Hematopoietic multipotent progenitor cell treated with erythropoietin and hydrocortisone succinate and interleukin-3 and kit ligand, for 15 days (in vitro differentiated cells): ENCODE measurements around the gene ST7.
A peak's percentile ranks its signal among the peaks of the same experiment; 100 is the strongest.
"Not testable (repeated sequence)": the region's sequence is repeated elsewhere in the genome, so short reads cannot be mapped to it uniquely, and the experiment has no call there.

Experiments used
- DNase-seq: peaks from one replicate; pipeline ENCODE4 v3.0.0-alpha.2; 2015; ENCODE audit warnings: low spot score

Gene ST7, protein sequence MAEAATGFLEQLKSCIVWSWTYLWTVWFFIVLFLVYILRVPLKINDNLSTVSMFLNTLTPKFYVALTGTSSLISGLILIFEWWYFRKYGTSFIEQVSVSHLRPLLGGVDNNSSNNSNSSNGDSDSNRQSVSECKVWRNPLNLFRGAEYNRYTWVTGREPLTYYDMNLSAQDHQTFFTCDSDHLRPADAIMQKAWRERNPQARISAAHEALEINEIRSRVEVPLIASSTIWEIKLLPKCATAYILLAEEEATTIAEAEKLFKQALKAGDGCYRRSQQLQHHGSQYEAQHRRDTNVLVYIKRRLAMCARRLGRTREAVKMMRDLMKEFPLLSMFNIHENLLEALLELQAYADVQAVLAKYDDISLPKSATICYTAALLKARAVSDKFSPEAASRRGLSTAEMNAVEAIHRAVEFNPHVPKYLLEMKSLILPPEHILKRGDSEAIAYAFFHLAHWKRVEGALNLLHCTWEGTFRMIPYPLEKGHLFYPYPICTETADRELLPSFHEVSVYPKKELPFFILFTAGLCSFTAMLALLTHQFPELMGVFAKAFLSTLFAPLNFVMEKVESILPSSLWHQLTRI

DNA sequence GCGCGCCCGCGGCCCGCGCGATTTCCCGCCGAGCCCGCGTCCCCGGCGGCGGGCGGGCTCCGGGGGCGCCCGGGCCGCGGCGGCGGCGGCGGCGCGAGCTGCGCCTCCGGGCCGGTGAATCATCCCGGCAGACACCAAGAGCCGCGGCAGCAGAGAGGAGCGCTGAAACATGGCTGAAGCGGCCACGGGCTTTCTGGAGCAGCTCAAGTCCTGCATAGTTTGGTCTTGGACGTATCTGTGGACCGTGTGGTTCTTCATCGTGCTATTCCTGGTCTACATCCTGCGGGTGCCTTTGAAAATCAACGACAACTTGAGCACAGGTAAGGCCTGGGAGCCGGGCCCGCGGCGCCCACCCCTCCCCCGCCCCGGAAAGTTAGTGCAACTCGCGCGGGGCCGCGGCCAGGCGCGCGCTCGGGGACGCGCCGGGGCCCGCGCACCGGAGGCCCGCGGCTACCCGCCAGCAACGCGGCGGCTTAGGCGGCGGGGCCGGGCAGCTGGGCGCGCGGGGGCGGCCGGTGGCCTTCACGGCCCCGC is at the start of gene ST7:
Gene ST7, plus strand, starts transcription at position 130 of the 534 bp plus-strand sequence. Its CDS starts 40 bp downstream, at position 170.
- DNase-seq: peak; percentile 68

DNA sequence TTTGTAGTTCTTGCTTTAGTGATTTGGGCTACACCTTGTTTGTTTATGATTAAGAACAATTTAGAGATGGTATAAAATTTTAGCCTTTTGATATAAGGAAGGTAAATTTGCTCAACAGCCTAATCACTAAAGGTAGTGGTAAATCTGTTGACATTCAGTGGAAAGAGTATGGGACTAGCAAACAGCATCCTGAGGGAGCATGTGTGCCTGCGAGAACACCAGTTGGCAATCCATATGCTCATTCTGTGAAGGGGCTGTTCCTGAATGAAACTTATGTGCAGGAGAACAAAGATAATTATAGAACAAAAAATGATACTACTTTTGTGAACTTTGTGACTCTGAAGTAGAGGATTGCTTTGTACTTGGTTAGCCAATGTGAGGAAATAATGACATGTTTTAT is 46.9 kb upstream of the ST7 start:
- DNase-seq: no peak

DNA sequence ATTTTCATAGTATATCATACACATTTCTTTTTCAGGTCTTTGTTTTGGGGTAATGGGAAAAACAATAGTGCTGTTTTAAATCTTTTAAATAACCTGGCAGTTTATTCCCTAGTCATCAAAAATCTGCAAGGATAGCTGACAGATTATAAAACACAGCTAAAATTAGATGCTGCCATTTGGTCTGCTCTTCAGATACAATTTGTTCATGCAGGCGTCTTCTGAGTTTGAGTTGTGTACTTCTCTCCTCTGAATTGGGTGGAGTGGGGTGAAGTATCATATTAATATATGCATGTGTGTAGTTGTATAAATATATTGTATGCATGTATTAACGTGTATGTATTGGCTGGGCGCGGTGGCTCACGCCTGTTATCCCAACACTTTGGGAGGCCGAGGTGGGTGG is 42.9 kb upstream of the ST7 start:
- DNase-seq: no peak

DNA sequence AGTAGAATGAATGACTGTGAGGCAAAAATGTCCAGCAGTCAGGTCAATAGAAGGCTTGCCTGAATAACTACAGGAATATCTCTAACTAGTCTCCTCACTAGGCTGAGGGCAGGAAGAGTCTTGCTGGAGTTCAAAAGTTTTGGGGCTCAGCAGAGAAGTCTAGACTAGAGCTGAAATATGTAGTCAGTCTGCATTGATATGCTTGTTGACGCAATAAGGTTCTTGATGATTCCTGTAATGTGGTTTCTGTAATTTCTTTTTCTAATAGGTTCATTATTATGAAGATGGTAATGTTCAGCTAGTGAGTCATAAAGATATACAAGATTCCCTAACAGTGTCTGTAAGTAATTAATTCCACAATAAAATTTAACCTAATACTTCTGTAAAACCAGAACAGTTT is 41.5 kb upstream of the ST7 start:
- no peak for DNase-seq

DNA sequence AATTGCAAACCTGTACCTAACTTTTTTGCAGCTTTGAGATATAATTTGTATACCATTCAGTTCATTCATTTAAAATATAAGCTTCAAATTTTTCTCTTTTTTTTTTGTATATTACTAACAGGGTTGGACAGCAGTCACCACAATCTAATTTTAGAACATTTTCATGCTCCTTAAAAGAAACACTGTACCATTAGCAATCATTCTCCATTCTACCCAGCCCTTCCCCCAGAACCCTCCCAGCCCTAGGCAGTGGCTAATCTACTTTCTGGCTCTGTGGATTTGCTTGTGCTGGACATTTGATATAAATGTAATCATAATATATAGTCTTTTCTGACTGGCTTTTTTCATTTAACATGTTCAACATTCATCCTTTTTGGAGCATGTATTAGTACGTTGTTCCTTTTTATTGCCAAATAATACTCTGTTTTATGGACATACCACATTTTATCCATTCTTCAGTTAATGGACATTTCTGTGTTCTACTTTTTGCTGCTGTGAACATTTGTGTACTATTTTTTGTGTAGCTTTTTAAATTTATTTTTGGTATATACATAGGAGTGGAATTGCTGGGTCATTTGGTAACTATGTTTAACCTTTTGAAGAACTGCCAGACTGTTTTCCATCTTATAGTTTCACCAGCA is 40.9 kb upstream of the ST7 start:
- no peak for DNase-seq

DNA sequence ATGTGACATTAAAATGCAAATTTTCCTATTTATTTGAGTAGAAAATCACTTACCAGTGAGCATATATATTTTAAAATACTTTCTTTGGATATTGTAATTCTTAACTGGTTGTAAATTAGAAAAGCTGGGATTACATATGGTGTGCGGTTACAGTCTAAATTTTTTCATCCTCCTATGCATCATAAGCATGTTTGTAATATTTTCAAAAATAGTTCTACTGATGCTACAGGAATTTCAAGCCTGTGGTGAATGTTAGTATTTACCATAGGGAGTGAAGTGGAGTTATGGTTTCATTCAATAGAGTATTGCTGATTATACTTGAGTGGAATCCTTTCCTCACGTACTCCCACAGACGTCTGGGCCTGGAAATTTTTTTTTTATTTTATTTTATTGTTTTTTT is 34.6 kb upstream of the ST7 start:
- DNase-seq: no peak

DNA sequence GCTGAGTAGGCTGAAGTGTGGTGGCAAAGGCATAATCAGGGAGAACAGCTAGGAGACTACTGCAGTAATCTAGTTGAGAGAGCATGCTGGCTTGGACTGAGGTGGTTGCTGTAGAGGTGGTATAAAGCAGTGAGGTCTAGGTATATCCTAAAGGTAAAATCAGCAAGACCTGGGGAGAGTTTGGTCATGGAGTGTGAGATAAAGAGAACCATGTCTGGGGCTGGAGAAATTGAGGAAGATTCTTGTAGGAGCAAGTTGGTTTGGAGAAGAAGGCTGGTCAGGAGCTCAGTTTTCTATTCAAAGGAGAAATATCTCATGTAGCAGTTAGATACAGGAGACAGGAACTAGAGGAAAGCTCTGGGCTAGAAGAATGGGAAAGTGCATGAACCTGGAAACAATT is 32.9 kb upstream of the ST7 start:
- no peak for DNase-seq

DNA sequence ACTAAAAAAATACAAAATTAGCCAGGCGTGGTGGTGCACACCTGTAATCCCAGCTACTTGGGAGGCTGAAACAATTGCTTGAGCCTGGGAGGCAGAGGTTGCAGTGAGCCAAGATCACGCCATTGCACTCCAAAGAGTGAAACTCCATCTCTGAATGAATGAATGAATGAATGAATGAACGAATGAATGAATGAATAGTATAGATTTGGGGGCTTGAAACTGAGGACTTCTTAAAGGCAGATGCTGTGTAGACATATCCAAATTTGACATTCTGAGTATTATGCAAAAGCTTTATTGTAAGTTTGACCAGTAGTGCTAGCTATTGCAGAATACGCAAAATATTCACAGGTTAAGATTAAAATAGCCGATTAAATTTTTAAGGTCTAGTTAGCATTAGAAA is 30.8 kb upstream of the ST7 start:
- DNase-seq: no peak

DNA sequence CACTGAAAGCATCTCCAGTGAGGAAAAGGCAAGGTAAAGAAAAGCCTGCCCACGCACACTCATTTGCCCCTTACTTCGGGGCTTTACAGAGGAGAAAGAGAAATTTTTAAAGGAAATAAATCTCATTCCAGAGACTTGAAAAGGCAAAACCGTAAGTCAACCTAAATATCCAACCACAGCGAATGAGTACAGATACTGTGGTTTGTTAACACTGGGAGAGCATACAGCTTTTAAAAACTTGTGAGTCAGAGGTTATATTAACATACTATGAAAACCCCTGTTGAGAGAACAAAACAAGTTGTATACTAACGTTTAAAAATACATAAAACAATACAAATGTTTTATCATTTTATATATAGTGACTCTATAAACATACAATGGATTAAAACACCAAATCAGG is 28.6 kb upstream of the ST7 start:
- DNase-seq: no peak

DNA sequence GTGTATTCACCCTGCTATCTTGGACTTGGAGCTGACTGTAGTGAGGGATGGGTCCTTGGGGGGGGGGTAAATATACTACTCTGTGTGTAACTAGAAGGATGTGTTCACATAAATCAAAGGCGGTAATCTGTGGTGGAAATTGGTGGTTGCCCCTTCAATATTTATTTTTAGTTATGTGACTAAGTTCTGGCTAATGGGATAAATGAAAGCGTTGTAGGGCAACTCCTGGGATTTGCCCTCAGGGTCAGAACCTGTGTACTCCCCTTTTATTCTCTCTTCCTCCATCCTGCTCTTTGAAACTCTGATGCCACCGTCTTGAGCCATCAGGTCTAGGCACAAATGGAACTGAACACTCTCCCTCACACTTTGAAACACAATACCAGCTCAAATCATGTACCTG is 24.3 kb upstream of the ST7 start:
- no peak for DNase-seq

DNA sequence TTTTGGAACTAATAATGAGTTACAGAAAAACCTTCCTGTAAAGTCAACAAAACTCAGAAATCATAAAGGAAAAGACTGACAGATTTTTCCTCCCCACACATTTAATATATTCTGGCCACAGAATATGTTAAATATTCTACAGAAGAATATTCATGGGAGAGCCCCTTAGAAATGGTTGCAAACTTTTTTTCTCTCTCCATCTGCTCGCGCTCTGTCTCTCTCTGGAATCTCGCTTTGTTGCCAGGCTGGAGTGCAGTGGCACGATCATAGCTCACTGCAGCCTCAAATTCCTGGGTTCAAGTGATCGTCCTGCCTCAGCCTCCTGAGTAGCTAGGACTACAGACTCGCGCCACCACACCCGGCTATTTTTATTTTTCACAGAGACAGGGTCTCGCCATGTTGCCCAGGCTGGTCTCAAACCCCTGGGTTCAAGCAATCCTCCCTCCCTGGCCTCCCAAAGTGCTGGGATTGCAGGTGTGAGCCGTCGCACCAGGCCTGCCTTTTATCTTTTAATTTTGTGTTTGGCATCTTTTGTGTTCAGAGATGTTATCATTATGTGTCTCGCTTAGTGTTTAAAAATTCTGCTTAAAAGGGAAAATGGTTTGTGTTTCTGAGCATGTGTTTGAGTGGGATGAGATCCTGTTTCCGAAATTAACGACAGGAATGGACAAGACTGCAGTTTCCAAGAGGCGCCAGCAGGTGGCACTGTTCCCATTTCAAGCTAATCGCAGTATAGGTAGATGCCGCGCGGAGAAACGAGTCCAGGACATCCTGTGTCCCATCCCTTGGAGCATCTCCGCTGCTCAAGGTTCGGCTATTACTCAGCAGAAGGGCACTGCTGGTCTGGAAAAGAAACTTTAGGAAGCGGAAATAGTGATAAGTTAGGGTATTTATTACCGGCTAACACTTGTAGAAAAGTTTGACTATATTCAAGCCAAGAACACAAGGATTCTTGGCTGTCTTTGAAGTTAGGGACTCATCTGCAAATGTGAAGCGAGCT is 23.1 kb upstream of the ST7 start:
- peak; percentile 84 for DNase-seq

DNA sequence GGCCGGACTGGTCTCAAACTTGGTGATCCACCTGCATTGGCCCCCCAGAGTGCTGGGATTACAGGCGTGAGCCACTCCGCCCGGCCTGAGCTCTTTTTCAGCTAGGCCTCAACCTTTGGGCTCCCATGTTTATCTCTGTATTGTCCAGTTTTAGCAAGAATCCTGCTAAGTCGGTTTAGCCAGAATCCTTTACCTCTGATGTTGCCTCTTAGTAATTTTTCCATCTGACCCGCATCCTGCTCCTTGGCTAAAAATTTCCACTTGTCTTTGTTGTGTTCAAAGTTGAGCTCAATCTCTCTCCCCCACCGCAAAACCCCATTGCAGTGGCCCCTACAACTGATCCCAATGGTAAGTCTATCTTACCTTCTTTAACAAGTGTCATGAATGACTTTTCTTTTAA is 20.7 kb upstream of the ST7 start:
- DNase-seq: no peak

DNA sequence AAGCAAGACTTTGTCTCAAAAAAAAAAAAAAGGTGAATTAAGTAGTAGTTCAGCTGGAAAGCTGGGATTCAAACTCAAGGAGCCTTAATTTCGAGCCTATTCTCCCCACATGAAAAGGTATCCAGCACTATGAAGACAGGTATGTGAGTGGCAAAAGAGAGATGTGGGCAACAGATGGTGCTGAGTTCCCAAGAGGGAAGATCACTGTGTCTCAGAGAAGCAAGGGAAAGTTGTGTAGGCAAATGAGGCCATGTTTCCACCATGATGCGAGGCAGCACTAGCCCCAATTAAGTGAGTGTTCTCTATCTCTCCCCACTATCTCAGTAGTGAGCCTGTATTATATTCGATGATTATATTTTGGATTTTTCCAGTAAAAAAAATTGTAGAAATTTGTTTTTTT is 19.8 kb upstream of the ST7 start:
- no peak for DNase-seq

DNA sequence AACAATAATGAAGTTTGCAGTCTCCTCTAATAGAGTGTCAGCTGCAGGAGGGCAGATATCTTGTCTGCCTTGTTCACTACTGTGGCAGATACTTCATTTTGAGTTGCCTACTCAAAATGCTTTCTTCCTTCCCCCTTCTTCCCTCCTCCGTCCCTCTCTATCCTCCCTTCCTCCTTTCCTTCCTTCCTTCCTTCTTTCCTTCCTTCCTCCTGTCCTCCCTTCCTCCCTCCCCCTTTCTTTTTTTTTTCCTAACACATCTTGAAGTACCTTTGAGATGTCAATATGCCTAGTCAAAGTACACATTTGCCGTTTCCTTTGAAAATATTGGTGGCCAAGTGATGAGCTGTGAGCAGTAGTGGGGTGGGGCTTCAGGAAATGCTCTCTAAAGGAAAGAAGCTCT is 18.7 kb upstream of the ST7 start:
- no peak for DNase-seq

DNA sequence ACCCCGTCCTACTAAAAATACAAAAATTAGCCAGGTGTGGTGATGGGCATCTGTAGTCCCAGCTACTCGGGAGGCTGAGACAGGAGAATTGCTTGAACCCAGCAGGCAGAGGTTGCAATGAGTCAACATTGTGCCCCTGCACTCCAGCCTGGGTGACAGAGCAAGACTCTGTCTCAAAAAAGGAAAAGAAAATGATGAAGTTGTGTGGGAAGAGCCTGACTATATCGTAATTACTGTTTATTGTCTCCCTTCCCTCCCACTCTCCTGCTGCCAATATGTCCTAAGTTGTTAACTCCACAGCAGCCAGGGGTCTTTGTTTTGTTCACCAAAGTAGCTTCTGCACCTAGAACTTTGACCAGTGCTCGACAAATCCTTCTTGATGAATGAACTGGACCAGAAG is 16.5 kb upstream of the ST7 start:
- DNase-seq: not testable (repeated sequence)

DNA sequence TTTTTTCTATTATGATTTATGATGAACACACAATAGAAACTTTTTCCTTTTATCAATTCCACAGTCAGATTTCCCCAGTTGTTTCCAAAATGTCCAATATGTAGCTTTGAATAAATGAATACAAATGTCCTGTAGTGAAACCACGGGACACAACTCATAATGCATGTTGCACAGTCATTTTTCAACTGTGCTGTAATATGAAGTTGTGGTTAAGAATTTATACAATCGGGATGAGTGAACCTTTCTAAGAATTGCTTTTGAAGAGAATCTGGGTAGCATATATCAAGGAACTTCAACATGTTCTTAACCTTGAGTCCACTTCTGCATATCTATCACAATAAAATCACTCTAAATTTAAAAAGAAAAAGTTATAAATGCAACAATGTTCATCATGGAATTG is 14.6 kb upstream of the ST7 start:
- DNase-seq: no peak

DNA sequence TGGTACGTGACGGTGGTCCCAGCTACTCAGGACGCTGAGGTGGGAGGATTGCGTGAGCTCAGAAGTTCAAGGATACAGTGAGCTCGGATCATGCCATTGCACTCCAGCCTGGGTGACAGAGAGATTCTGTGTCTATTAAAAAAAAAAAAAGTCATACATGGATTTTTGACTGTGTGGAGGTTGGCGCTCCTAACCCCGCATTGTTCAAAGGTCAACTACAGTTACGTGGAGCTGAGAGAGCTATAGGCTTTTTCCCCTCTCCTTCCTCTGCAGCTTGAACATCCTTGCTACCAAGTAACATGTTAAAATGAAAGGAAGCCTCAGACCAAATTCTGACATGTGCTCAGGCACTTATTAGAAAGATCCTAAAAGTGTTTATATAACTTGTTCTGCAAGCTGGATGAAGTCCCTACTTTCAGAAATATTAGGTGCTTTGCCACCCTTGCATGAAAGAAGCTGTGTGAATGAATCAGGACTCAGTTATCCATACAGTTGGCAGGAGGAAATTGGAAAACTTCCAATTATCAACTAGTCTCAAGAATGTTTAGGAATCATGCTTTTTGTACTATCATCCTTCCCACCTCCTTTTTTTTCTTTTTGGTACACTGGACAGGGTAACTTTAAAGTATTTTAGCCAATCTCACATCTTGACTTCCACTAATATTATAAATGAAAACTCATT is 12.5 kb upstream of the ST7 start:
- DNase-seq: no peak

DNA sequence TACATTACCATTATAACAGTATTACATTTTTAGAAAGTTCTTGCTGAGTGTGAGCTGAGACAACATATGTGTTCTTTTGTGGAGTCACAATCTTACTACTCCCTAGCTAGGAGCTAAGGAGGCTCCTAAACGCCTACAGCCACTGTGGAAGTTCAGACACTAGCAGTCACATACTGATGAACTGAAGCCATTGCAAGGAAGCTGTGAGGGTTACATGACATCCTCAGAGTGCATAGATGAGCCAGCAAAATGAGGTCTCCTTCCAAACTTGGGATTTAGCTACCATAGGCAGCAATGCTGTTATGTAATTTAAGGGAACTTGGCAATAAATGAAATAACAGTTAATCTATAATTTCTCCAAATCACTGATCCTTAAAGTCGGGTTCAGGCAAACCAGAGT is 10.8 kb upstream of the ST7 start:
- no peak for DNase-seq

DNA sequence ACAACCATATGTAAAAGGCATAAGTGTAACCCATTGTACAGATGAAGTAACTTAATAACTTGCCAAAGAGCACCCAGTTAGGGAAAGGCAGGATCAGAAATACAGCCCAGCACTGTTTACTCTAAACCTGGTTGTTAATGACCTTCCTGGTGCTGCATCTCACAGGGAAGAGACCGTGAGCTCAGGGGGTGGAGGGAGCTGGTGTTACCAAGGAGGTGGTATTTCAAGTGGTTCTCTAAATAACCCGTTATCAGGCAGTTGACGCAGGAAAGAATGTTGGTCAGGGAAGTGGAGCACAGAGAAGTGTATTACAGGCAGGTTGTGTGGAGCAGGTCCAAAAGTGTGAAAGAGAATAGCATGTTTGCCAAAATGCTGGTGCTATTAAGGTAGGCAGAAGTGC is 4.4 kb upstream of the ST7 start:
- DNase-seq: no peak

DNA sequence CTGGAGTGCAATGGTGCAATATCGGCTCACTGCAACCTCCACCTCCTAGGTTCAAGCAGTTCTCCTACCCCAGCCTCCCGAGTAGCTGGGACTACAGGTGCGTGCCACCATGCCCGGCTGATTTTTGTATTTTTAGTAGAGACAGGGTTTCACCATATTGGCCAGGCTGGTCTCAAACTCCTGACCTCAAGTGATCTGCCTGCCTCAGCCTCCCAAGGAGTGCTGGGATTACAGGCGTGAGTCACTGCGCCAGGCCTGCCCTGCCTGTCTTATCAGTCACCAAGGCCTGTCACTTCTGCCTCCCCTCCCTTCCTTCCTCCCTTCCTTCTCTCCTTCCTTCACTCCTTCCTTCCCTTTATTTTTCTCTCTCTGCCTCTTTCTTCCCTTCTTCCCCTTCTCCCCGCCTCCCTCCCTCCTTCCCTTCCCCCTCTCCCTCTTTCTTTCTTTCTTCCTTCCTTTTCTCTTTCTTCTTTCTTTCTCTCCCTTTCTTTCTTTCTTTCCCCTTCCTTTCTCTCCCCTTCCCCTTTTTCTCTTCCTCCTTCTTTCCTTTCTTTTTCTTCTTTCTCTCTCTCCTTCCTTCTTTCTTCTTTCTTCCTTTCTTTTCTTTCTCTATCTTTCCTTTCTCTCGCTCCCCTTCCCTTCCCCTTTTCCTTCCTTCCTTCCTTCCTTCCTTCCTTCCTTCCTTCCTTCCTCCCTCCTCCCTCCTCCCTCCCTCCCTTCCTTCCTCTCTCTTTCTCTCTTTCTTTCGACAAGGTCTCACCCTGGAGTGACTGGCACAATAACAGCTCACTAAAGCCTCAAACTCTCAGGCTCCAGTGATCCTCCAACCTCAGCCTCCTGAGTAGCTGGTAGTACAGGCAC is 3.1 kb upstream of the ST7 start:
- DNase-seq: peak; percentile 75
